Fibroblast of upper back skin (primary cell): ENCODE results near the gene COMMD10.
"Not testable (repeated sequence)": the region's sequence is repeated elsewhere in the genome, so short reads cannot be mapped to it uniquely, and the experiment has no call there.

Source experiments
- DNase-seq: peaks from one replicate; pipeline ENCODE4 v3.0.0-alpha.2; 2013

The COMMD10 gene

GRCh38 chr5:116098998-116099397 lies 14.2 kb downstream of the COMMD10 start:
- no peak for DNase-seq

DNA sequence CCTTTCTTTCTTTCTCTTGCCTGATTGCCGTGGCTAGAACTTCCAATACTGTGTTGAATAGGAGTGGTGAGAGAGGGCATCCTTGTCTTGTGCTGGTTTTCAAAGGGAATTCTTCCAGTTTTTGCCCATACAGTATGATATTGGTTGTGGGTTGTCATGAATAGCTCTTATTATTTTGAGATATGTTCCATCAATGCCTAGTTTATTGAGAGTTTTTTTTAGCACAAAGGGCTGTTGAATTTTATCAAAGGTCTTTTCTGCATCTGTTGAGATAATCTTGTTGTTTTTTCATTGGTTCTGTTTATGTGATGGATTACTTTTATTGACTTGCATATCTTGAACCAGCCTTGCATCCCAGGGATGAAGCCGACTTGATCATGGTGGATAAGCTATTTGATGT lies 20.1 kb downstream of the COMMD10 start:
- not testable (repeated sequence) for DNase-seq

- no peak for DNase-seq
Measured at GRCh38 chr5:116115163-116115562, 30.3 kb downstream of the COMMD10 start.

- peak; percentile 61 for DNase-seq
Measured at GRCh38 chr5:116130471-116130870, 45.6 kb downstream of the COMMD10 start.

- no peak for DNase-seq
Measured at GRCh38 chr5:116130976-116131375, 46.2 kb downstream of the COMMD10 start.

- no peak for DNase-seq
Measured at GRCh38 chr5:116133281-116133680, 48.5 kb downstream of the COMMD10 start.

DNA sequence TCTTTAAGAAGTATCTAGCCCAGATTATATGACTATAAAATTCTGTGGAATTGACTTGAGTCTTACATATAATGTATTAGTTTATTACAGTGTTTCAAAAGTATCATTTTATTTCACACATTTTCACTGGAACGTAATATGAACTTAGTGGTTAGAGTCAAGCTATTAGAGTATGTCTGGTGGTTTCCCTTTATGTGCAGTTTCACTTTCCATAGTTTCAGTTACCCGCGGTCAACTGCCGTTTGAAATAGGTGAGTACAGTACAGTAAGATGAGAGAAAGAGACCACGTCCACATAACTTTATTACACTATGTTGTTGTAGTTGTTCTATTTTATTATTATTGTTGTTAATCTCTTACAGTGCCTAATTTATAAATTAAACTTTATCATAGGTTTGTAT lies 50.5 kb downstream of the COMMD10 start:
- DNase-seq: no peak

DNA sequence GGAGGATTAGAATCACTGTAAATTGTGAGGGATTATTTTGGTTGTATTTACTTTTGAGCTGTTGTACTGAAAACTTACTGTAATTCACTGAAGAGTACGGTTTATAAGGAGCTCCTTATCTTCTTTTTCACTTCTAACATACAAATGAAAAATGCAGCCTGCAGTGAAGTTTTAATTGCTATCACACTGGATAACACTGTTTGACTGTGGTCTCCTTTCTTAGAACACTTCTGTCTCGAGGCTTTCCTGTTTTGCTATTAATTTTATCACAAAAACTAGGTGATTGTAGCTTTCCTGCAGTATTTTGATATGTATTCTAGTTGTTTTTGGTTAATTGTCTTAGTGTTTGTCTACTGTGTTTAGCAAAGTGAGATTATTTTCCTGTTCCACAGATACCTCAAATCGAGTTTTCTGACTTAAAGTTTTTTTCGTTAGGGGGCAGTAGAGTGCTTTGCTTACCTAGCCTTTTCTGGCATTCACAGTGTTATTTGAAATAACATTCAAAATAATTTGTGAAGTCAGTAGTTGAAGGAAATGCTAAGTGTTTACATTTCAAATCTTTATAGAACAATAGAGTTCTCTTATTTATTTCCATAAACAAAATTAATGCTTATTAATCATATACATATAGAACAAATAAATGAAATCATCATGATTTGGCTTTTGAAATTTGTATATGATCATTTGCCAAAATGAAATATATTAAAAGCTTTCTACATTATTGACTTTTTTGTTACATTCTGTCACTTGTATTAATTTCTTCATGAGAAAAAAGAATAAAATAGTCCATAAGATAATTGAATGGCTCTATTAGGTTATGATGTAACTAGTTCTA lies 52.9 kb downstream of the COMMD10 start:
- DNase-seq: peak; percentile 57

DNA sequence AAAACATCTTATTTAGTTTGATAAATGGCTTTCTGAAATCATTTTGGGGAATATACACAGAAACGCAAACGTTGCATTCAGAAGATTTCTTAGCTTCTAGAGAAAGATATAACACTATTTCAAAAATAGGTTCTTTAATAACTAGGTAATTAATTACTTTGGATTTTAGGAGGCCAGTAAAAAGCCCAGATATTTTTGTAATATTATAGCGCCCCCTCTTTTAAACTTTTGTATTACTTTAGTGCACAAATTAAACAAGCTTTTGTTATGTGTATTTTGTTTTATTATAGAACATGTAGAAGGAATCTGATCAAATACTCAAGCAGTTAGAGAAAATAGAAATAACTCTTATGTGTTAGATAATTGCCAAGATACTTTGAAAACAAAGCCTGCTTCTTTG lies 57.7 kb downstream of the COMMD10 start:
- no peak for DNase-seq

DNA sequence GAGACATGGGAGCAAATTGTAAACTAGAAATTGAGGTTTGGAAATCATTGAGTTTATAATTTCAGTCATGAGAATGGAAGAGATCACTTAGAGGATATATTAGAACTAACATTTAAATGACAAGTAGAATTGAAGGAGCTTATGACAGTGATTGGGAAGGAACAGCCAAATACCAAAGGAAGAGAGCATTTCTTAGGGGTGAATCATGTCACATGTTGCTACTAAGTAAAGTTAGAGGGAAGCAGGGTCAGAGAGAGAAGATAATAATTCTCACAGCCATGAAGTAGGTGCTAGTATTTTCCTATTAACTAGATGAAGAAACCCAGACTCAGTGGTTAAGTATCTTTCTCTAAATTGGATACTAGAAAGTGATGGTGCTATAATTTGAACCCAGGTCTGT lies 59.3 kb downstream of the COMMD10 start:
- DNase-seq: peak; percentile 44

GRCh38 chr5:116144991-116145390 lies 60.2 kb downstream of the COMMD10 start:
- no peak for DNase-seq

DNA sequence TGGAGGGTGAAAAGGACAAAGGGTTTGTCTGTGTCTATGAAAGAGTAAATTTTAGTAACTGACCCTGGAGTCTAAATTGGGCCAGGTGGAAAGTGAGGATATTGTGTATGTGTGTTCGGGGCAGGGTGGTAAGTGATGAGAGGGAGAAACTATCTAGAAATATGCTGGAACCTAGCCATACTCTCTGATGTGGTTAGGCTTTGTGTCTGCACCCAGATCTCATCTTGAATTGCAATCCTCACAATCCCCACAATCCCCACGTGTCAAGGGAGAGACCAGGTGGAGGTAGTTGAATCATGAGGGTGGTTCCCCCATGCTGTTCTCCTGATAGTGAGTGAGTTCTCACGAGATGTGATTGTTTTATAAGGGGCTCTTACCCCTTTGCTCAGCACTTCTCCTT lies 60.6 kb downstream of the COMMD10 start:
- peak; percentile 3 for DNase-seq

GRCh38 chr5:116152169-116152568 lies 67.3 kb downstream of the COMMD10 start:
- DNase-seq: peak; percentile 25

DNA sequence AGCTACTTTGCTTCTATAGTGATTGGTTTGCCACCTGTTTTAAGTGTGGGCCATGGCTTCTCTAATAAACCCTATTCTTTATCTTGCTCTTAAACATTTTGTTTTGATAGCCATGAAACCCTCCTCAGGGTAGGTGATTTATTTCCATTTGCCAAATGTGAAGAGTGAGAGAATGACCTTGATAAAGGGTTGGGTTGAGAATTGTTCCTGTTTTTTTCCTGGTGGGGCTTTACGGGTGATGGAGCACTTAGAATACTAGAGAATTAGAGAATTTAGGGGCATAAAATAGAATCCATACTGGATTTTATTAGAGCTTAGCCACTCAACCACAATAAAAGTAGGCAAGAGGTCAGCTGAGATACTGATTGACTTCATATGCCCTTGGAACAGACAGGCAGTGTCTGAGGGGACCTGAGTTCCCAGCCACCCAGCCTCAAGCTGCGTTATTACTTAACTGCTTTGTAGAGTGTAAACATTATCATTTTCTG lies 68.9 kb downstream of the COMMD10 start:
- DNase-seq: no peak

DNA sequence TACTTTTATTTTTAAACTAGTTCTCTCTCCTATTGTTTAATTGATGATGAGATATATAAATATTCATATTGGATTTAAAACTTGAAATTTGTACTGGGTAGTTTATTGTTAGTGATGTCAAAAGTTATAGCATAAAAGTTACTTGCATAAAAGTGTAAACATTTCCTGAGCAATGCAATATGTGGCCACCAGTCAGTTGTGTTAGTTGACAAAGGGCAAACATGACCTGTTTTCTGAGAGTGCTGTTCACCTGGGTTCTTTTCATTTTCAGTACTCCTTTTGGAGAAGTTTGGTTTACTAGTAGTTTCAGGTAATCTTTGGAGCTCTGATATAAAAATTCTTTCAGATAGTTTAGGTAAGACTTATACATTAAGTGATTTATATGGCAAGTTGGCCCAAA lies 69.4 kb downstream of the COMMD10 start:
- no peak for DNase-seq

GRCh38 chr5:116154931-116155330 lies 70.1 kb downstream of the COMMD10 start:
- DNase-seq: no peak

GRCh38 chr5:116157902-116158301 lies 73.1 kb downstream of the COMMD10 start:
- no peak for DNase-seq

DNA sequence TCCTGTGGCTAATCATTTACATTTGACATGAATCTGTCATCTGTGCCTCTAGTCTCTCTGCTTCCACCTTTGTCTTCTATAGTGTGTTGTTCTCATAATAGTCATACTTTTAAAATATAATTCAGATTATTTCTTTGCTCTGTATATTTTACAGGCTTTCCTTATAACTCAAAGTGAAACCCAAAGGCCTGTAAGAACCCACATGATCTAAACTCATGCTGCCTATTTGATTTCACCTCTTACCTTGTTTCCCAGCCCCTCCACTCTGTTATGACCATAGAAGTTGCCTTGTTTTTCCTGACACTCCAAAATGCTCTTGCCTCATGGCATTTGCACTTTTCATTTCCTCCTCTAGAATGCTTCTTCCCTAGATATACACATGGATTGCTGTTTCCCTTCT lies 74.2 kb downstream of the COMMD10 start:
- no peak for DNase-seq

- DNase-seq: no peak
Measured at GRCh38 chr5:116174111-116174510, 89.3 kb downstream of the COMMD10 start.

GRCh38 chr5:116176121-116176520 lies 91.3 kb downstream of the COMMD10 start:
- no peak for DNase-seq

GRCh38 chr5:116178925-116179324 lies 94.1 kb downstream of the COMMD10 start:
- DNase-seq: no peak

- no peak for DNase-seq
Measured at GRCh38 chr5:116209166-116209565, 124.3 kb downstream of the COMMD10 start.

GRCh38 chr5:116212225-116212624 lies 127.4 kb downstream of the COMMD10 start:
- DNase-seq: no peak

DNA sequence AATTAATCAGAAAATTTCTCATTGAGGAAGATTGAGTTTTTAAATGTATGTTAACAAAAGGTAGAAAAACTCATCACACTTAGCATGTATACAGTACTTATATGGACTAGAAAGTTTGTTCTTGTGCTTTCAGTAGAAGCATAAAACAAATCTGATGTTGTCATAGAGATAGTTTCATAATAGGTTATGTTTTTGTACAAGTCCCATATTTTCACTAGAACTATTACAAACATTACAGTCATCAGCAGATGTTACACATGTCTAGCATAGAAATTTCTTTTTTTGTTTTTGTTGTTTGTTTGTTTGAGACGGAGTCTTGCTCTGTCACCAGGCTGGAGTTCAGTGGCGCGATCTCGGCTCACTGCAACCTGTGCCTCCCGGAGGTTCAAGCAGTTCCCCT lies 131.4 kb downstream of the COMMD10 start:
- DNase-seq: no peak
